K562 (cell line): ENCODE measurements around the gene FAM174B. TPM values are rescaled to one million over a fixed set of nuclear protein-coding genes. Genes with fewer than 3 reads are reported as not detected.

ENCODE experiments used
- ATAC-seq: fragments of 200-7000 bp; cut with Tn5 transposase; 3 replicates; pipeline ENCODE4 v1.9.1; 2020; ENCODE audit warnings: moderate library complexity
- BruUV-seq: library from RNA; stranded (reverse); fragments of 400-500 nt; replicated peaks from 2 replicates; lab custom pipeline; 2021; lab: Mats Ljungman, UMichigan
- CTCF ChIA-PET: fragments of 300-600 bp; formaldehyde crosslinking; extraction: SDS; loops from one replicate; lab custom pipeline; 2021; ENCODE audit warnings: low intra/inter-chr PET ratio; lab: Yijun Ruan, JAX
- POLR2A ChIA-PET: fragments of 300-600, 350-650 bp; sonication (Branson Sonifier 250); formaldehyde crosslinking; extraction: SDS; loops from one replicate; lab custom pipeline; 2021; ENCODE audit warnings: antibody characterized with exemption, inconsistent platforms; lab: Yijun Ruan, JAX
- DNase-seq, 4 experiments: peaks; one replicate each; pipeline versions ENCODE4 v3.0.0 to v3.0.0-alpha.2; 2011 to 2018; ENCODE audit warnings: low spot score in 3 of 4, mixed read lengths in 3 of 4; ENCODE audit errors: extremely low read depth in 1 of 4
- FAIRE-seq: peaks from 2 replicates; lab custom pipeline; 2011; peaks lifted over from hg19 to GRCh38; lab: Jason Lieb, UNC
- H2AFZ ChIP-seq: 2 replicates; pipeline ENCODE4 v1.6.0; 2011; ENCODE audit warnings: low read depth, low read length, control low read depth, inconsistent platforms
- H3K27ac ChIP-seq: fragments of 200-600 bp; 3 replicates; pipeline ENCODE4 v1.8.0; 2011; ENCODE audit warnings: low read depth, mild to moderate bottlenecking, control low read depth, inconsistent platforms, low read length, moderate library complexity, mixed read lengths; ENCODE audit errors: extremely low read depth
- H3K27me3 ChIP-seq, 2 experiments: fragments of 300-600 bp in 1 of 2; 2 replicates in 1 of 2; 3 replicates in 1 of 2; pipeline versions ENCODE4 v1.6.0 to v1.8.0; 2011; ENCODE audit warnings: inconsistent platforms in 2 of 2, low read length in 2 of 2, mild to moderate bottlenecking in 1 of 2, mixed read lengths in 1 of 2, moderate library complexity in 1 of 2; ENCODE audit not compliant: control insufficient read depth in 2 of 2, insufficient read depth in 2 of 2
- H3K36me3 ChIP-seq: fragments of 300-600 bp; 3 replicates; pipeline ENCODE4 v1.8.0; 2011; ENCODE audit warnings: mild to moderate bottlenecking, low read length, inconsistent platforms; ENCODE audit not compliant: control insufficient read depth, insufficient read depth
- H3K4me1 ChIP-seq, 2 experiments: fragments of 200-600 bp in 1 of 2; replicated peaks in 1 of 2; 2 replicates in 1 of 2; 3 replicates in 1 of 2; pipeline versions ENCODE4 v1.5.1 to v1.8.0; 2011; ENCODE audit warnings: inconsistent platforms in 2 of 2, low read length in 2 of 2, mild to moderate bottlenecking in 1 of 2, mixed read lengths in 1 of 2, moderate library complexity in 1 of 2; ENCODE audit not compliant: control insufficient read depth in 2 of 2, insufficient read depth in 2 of 2
- H3K4me2 ChIP-seq: 2 replicates; pipeline ENCODE4 v1.6.1; 2011; ENCODE audit warnings: low read length, control low read depth, inconsistent platforms, mixed read lengths; ENCODE audit not compliant: insufficient read depth
- H3K4me3 ChIP-seq: fragments of 200-600 bp; sonication (generic), shearing (Covaris generic); 2 replicates; pipeline ENCODE4 v1.5.1; 2016; ENCODE audit warnings: control low read depth, inconsistent platforms
- H3K79me2 ChIP-seq: fragments of 200-600 bp; 3 replicates; pipeline ENCODE4 v1.8.0; 2011; ENCODE audit warnings: low read length, inconsistent platforms; ENCODE audit not compliant: control insufficient read depth, insufficient read depth
- H3K9ac ChIP-seq, 2 experiments: 2 replicates each; pipeline versions ENCODE4 v1.6.0 to v1.6.1; 2011; ENCODE audit warnings: low read depth in 2 of 2, low read length in 2 of 2, control low read depth in 1 of 2, inconsistent platforms in 1 of 2, mild to moderate bottlenecking in 1 of 2, mixed read lengths in 1 of 2; ENCODE audit not compliant: insufficient read depth in 1 of 2
- H3K9me1 ChIP-seq: one replicate; pipeline ENCODE4 v1.6.0; 2011; ENCODE audit warnings: inconsistent platforms, mild to moderate bottlenecking, low read length, moderate library complexity; ENCODE audit not compliant: control insufficient read depth, insufficient read depth
- H3K9me3 ChIP-seq: replicated peaks from 2 replicates; pipeline ENCODE4 v1.5.1; 2011; ENCODE audit warnings: low read depth, low read length, inconsistent platforms; ENCODE audit not compliant: control insufficient read depth, insufficient read depth
- H4K20me1 ChIP-seq: replicated peaks from 2 replicates; pipeline ENCODE4 v1.6.1; 2011; ENCODE audit warnings: low read length, inconsistent platforms, mixed read lengths; ENCODE audit not compliant: control insufficient read depth, insufficient read depth
- BRD9 ChIP-seq: fragments of 450-650 bp; IDR thresholded peaks from 2 replicates; pipeline ENCODE4 v1.6.1; 2018; ENCODE audit warnings: low read depth; ENCODE audit not compliant: partially characterized antibody
- CTCFL ChIP-seq: IDR thresholded peaks from 2 replicates; pipeline ENCODE4 v1.6.1; 2011; ENCODE audit warnings: borderline replicate concordance, low read depth, mild to moderate bottlenecking, moderate library complexity, low read length; ENCODE audit not compliant: insufficient read depth, poor library complexity, severe bottlenecking
- DLX4 ChIP-seq: fragments of 250-450 bp; sonication (Bioruptor Pico); IDR thresholded peaks from 2 replicates; pipeline ENCODE4 v1.6.1; 2021; ENCODE audit warnings: mild to moderate bottlenecking
- FOXA3 ChIP-seq, 2 experiments: fragments of 450-650 bp in 1 of 2; sonication (generic) in 1 of 2; formaldehyde crosslinking; IDR thresholded peaks in 1 of 2; conservative IDR thresholded peaks in 1 of 2; 2 replicates each; pipeline versions ENCODE4 v1.4.0 to v1.8.0; 2020 to 2022; ENCODE audit warnings: mild to moderate bottlenecking in 2 of 2, missing genetic modification reagents in 1 of 2
- HDAC1 ChIP-seq, 2 experiments: fragments of 450-650 bp; IDR thresholded peaks; 2 replicates each; pipeline ENCODE4 v1.6.1; 2016 to 2017; ENCODE audit warnings: inconsistent platforms in 1 of 2, mild to moderate bottlenecking in 1 of 2, moderate library complexity in 1 of 2
- SNAPC5 ChIP-seq: fragments of 250-450 bp; sonication (Bioruptor Pico); IDR thresholded peaks from 2 replicates; pipeline ENCODE4 v1.8.0; 2021; ENCODE audit warnings: moderate library complexity, mild to moderate bottlenecking, inconsistent platforms
- SP1 ChIP-seq: sonication (generic); formaldehyde crosslinking; IDR thresholded peaks from 2 replicates; pipeline ENCODE4 v1.8.1; 2022; ENCODE audit warnings: mild to moderate bottlenecking, missing genetic modification reagents
- STAT5A ChIP-seq: IDR thresholded peaks from 2 replicates; pipeline ENCODE4 v1.6.1; 2012; ENCODE audit warnings: low read length, inconsistent platforms, borderline replicate concordance
- TEAD4 ChIP-seq, 2 experiments: sonication (generic) in 1 of 2; formaldehyde crosslinking in 1 of 2; IDR thresholded peaks; 2 replicates each; pipeline versions ENCODE4 v1.6.1 to v1.8.0; 2012 to 2022; ENCODE audit warnings: borderline replicate concordance in 1 of 2, inconsistent platforms in 1 of 2, low read length in 1 of 2, mild to moderate bottlenecking in 1 of 2, missing genetic modification reagents in 1 of 2
- WGBS: fragments of 100-300 bp; shearing (Covaris generic); methylation state at CpG from one replicate; pipeline ENCODE4 v1.1.6; 2016; ENCODE audit warnings: low coverage, mixed read lengths; ENCODE audit not compliant: insufficient coverage; ENCODE audit errors: missing lambda C conversion rate; 5-methylcytosine and 5-hydroxymethylcytosine counted together
- in situ Hi-C: fragments of 300-500 bp; cut with MboI; formaldehyde crosslinking; loops from 4 replicates; pipeline ENCODE4 v1.15.0; 2018; ENCODE audit warnings: inconsistent platforms, mixed read lengths
- intact Hi-C: fragments of 100-400 bp; cut with micrococcal nuclease; formaldehyde crosslinking; loops from 2 replicates; pipeline ENCODE4 v1.14.2; 2022
- polyA plus RNA-seq, 8 experiments: library from polyadenylated mRNA; depleted of rRNA in 4 of 8; stranded (reverse) in 5 of 8; unstranded in 3 of 8; fragments of >200 nt; fragmentation: Nextera tagmentation in 2 of 8; fragmentation: Illumina TruSeq in 1 of 8; extraction: Ambion mirVana in 2 of 8; extraction: Trizol in 1 of 8; gene quantifications; 2 replicates each; pipeline versions ENCODE4 v1.2.1 to v1.2.3, GENCODE V29; 2011 to 2014; ENCODE audit warnings: inconsistent platforms in 1 of 8, missing spikeins in 1 of 8
- total RNA-seq, 7 experiments: library from RNA; depleted of rRNA in 6 of 7; stranded (reverse); fragments of >200 nt in 6 of 7; fragmentation: Illumina TruSeq in 2 of 7; extraction: Trizol in 2 of 7; gene quantifications; 2 replicates each; pipeline versions ENCODE4 v1.2.1 to v1.2.3, GENCODE V29; 2011 to 2021; ENCODE audit warnings: low replicate concordance in 1 of 7
- TF ChIP-seq, protein P1 (sequence below): fragments of 450-650 bp; IDR thresholded peaks from 2 replicates; pipeline ENCODE4 v1.6.1; 2017; ENCODE audit warnings: antibody characterized with exemption

Gene FAM174B
- total and polyA plus RNA-seq, 9 of the 15 experiments (the other 6 are each of a cell fraction or from before 2014, with no cell fraction given), result 0.39 to 2.7 (median 1.9) TPM; not detected in 1

GRCh38 chr15:92571824-92572223 is 83.8 kb downstream of the FAM174B start:
- TF ChIP-seq DLX4, result no peak
- TF ChIP-seq, all 486 proteins: peak for 0
- no peak overlapping the region for H3K4me2 ChIP-seq
- no peak overlapping the region for H3K9ac ChIP-seq
- H4K20me1 ChIP-seq, result no peaks in the 10 kb centered on the region
- WGBS, result 0% methylated on average over 3 of the region's 4 CpGs
- in situ Hi-C loops, result no loop called here
- BruUV-seq, result no TSS peak
- ChIA-PET POLR2A (interaction anchor here (0.6 kb wide), 1 partner anchor 339 kb away, joined by 3 read pairs; no protein-coding TSS in a partner anchor), CTCF (no interaction called here)
- H3K9me3 ChIP-seq, result no peaks in the 10 kb centered on the region
- peaks cover 13 to 44% of the 10 kb centered on the region in 2 experiments for H3K27me3 ChIP-seq
- no peak for DNase-seq
- no peaks in the 10 kb centered on the region for H3K9me1 ChIP-seq
- FAIRE-seq, result no peak
- no peaks in the 10 kb centered on the region for H3K36me3 ChIP-seq
- H3K27ac ChIP-seq, result no peak overlapping the region
- H3K79me2 ChIP-seq, result no peaks in the 10 kb centered on the region
- H2AFZ ChIP-seq, result no peak overlapping the region
- intact Hi-C loops, result no loop called here
- no peaks in the 10 kb centered on the region for H3K4me1 ChIP-seq
- H3K4me3 ChIP-seq, result no peak overlapping the region
- no peak for ATAC-seq

- DNase-seq, result no peak
- intact Hi-C loops (no loop called here), in situ Hi-C loops (no loop called here)
- H2AFZ ChIP-seq, result no peak overlapping the region
- H3K27me3 ChIP-seq, result peaks cover 13 to 34% of the 10 kb centered on the region in 2 experiments
- POLR2A ChIA-PET, result no interaction called here
- H3K4me2 ChIP-seq, result no peak overlapping the region
- no peaks in the 10 kb centered on the region for H3K36me3 ChIP-seq
- no peak overlapping the region for H3K9ac ChIP-seq
- no peak overlapping the region for H3K4me3 ChIP-seq
- H3K79me2 ChIP-seq, result no peaks in the 10 kb centered on the region
- H3K4me1 ChIP-seq, result no peaks in the 10 kb centered on the region
- H4K20me1 ChIP-seq, result no peaks in the 10 kb centered on the region
- CTCF ChIA-PET, result no interaction called here
- FAIRE-seq, result no peak
- ATAC-seq, result no peak
- H3K9me3 ChIP-seq, result no peaks in the 10 kb centered on the region
- BruUV-seq, result no TSS peak
- H3K27ac ChIP-seq, result no peak overlapping the region
- 0% methylated on average over 6 of the region's 7 CpGs for WGBS
- H3K9me1 ChIP-seq, result no peaks in the 10 kb centered on the region
- TF ChIP-seq HDAC1 (IDR thresholded peaks at IDR 0.05), result no peak
- no peak for TF ChIP-seq TEAD4 (IDR thresholded peaks at IDR 0.05; ENCODE audit: low read length)
- TF ChIP-seq TEAD4 (CRISPR knock-in tag; IDR thresholded peaks at IDR 0.05; ENCODE audit: borderline replicate concordance), result no peak
- no peak for TF ChIP-seq CTCFL
- TF ChIP-seq BRD9, result no peak
- no peak for TF ChIP-seq STAT5A
- no peak for TF ChIP-seq SP1 (CRISPR knock-in tag)
- no peak for TF ChIP-seq SNAPC5
- TF ChIP-seq, protein P1, sequence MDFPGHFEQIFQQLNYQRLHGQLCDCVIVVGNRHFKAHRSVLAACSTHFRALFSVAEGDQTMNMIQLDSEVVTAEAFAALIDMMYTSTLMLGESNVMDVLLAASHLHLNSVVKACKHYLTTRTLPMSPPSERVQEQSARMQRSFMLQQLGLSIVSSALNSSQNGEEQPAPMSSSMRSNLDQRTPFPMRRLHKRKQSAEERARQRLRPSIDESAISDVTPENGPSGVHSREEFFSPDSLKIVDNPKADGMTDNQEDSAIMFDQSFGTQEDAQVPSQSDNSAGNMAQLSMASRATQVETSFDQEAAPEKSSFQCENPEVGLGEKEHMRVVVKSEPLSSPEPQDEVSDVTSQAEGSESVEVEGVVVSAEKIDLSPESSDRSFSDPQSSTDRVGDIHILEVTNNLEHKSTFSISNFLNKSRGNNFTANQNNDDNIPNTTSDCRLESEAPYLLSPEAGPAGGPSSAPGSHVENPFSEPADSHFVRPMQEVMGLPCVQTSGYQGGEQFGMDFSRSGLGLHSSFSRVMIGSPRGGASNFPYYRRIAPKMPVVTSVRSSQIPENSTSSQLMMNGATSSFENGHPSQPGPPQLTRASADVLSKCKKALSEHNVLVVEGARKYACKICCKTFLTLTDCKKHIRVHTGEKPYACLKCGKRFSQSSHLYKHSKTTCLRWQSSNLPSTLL, result no peak
- TF ChIP-seq FOXA3 (CRISPR knock-in tag; conservative IDR thresholded peaks at IDR 0.05 in 1 of 2, IDR thresholded peaks at IDR 0.05 in 1 of 2), result no peak
Measured at GRCh38 chr15:92570391-92570790, 85.2 kb downstream of the FAM174B start.
